ENCODE measurements around the gene NAALADL2.

DNA sequence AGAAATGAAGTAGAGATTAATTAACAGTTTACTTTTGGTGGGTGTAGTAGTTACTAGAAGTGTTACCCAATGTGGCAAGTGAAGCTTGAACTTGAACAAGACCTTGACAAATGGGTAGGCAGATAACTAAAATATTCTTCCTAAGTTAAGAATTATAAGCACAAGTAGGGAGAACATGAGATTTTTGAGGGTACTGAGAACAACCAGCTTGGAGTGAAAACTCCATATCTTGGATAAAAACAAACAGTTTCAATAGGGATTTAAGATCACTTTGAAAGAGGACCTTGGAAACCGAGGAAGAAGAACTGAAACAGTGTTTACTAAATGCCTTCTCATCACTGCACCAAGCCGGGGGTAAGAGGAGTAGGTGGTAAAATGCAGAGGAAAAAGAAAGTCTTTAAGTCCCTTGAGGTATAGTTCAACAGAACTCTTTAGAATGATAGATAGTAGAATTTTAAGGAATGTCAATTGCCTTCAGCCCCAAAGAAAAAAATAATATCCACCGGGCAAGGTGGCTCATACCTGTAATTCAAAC, 496.7 kb downstream of the NAALADL2 start:
- TF ChIP-seq, protein P1, sequence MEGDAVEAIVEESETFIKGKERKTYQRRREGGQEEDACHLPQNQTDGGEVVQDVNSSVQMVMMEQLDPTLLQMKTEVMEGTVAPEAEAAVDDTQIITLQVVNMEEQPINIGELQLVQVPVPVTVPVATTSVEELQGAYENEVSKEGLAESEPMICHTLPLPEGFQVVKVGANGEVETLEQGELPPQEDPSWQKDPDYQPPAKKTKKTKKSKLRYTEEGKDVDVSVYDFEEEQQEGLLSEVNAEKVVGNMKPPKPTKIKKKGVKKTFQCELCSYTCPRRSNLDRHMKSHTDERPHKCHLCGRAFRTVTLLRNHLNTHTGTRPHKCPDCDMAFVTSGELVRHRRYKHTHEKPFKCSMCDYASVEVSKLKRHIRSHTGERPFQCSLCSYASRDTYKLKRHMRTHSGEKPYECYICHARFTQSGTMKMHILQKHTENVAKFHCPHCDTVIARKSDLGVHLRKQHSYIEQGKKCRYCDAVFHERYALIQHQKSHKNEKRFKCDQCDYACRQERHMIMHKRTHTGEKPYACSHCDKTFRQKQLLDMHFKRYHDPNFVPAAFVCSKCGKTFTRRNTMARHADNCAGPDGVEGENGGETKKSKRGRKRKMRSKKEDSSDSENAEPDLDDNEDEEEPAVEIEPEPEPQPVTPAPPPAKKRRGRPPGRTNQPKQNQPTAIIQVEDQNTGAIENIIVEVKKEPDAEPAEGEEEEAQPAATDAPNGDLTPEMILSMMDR (IDR thresholded peaks at IDR 0.05; ENCODE audit: low read depth, low read length), result no peak
- no peak for TF ChIP-seq EZH2phosphoT487 (IDR thresholded peaks at IDR 0.05; ENCODE audit: low read depth)

Measured in OCI-LY3 (cell line).